DND-41 (cell line): ENCODE measurements around the gene FXYD5.

ENCODE experiments used
- CTCF ChIP-seq: IDR thresholded peaks from 2 replicates; pipeline ENCODE4 v1.5.1; 2012; ENCODE audit warnings: borderline replicate concordance, low read length, moderate library complexity, mild to moderate bottlenecking; ENCODE audit not compliant: poor library complexity, severe bottlenecking; ENCODE audit errors: extremely low read depth
- EZH2 ChIP-seq: IDR thresholded peaks from 3 replicates; pipeline ENCODE4 v1.6.1; 2012; ENCODE audit warnings: borderline replicate concordance, low read depth, mild to moderate bottlenecking, moderate library complexity, low read length, inconsistent platforms; ENCODE audit not compliant: severe bottlenecking

GRCh38 chr19:35167251-35168119, 12.9 kb downstream of the FXYD5 start:
- no peak for TF ChIP-seq EZH2
- TF ChIP-seq CTCF, result no peak
